GM12801 (cell line): ENCODE results near the gene KIRREL1.

Experiments
- CTCF ChIP-seq: IDR thresholded peaks from one replicate; pipeline ENCODE4 v1.5.1; 2011; ENCODE audit warnings: control low read depth; ENCODE audit not compliant: insufficient read length; ENCODE audit errors: extremely low read depth

The KIRREL1 gene

GRCh38 chr1:157993147-157993917, at the start of gene KIRREL1:
Gene KIRREL1 (plus strand): TSS chr1:157993645. CDS start chr1:157993677, 32 bp downstream.
- TF ChIP-seq CTCF, result no peak

- no peak for TF ChIP-seq CTCF
These were observed 48.7 kb upstream of the KIRREL1 start for GRCh38 chr1:157944663-157945280.

GRCh38 chr1:157948312-157949073, 45.0 kb upstream of the KIRREL1 start:
- no peak for TF ChIP-seq CTCF

- TF ChIP-seq CTCF, result no peak
These were observed 44.4 kb upstream of the KIRREL1 start for GRCh38 chr1:157949074-157949354.

- TF ChIP-seq CTCF, result no peak
These were observed 42.2 kb upstream of the KIRREL1 start for GRCh38 chr1:157951230-157951629.

GRCh38 chr1:157952601-157953000, 40.8 kb upstream of the KIRREL1 start:
- no peak for TF ChIP-seq CTCF

GRCh38 chr1:157955221-157955620, 38.2 kb upstream of the KIRREL1 start:
- TF ChIP-seq CTCF, result no peak
